Upper lobe of left lung (tissue), 4 donors: ENCODE results near the gene CREBZF.

Source experiments
- CTCF ChIP-seq, 6 experiments: fragments of 450-650 bp in 4 of 6; fragments of 200-600 bp in 2 of 6; sonication (generic) in 2 of 6; IDR thresholded peaks; one replicate each; pipeline ENCODE4 v1.5.1; 2016 to 2019; ENCODE audit warnings: antibody characterized with exemption in 6 of 6
- EP300 ChIP-seq, 4 donors: sonication (generic); formaldehyde crosslinking; IDR thresholded peaks; one replicate each; pipeline ENCODE4 v1.5.1; 2017; ENCODE audit warnings: antibody characterized with exemption in 4 of 4, control low read depth in 2 of 4
- POLR2A ChIP-seq, 4 donors: fragments of 450-650 bp; IDR thresholded peaks; one replicate each; pipeline ENCODE4 v1.5.1; 2016 to 2017; ENCODE audit warnings: antibody characterized with exemption in 4 of 4, mild to moderate bottlenecking in 2 of 4
- POLR2AphosphoS5 ChIP-seq, 2 donors: sonication (generic); formaldehyde crosslinking; IDR thresholded peaks; one replicate each; pipeline ENCODE4 v1.5.1; 2017; ENCODE audit warnings: antibody characterized with exemption in 2 of 2

- TF ChIP-seq POLR2A (IDR thresholded peaks at IDR 0.05) (no peak), EP300 (IDR thresholded peaks at IDR 0.05) (no peak), POLR2AphosphoS5 (IDR thresholded peaks at IDR 0.05) (no peak), CTCF (IDR thresholded peaks at IDR 0.05) (no peak)
Measured at GRCh38 chr11:85652786-85653447, 12.0 kb downstream of the CREBZF start.
